ENCODE results near the gene CEP78. TPM values are rescaled to one million over a fixed set of nuclear protein-coding genes. Genes with fewer than 3 reads are reported as not detected.

The CEP78 gene
- total RNA-seq, 2 donors from 2014 or later, result 52.8 to 71.6 TPM

- Mint-ChIP-seq H3K27ac (no peak overlapping the region), H3K27me3 (ENCODE audit: insufficient read depth) (no peaks in the 10 kb centered on the region), H3K9me3 (no peaks in the 10 kb centered on the region), H3K36me3 (ENCODE audit: low read depth) (peaks cover 68% of the 10 kb centered on the region), H3K4me1 (no peaks in the 10 kb centered on the region), H3K4me3 (no peak overlapping the region)
- H3K9ac ChIP-seq (ENCODE audit: extremely low read depth, low read length, poor library complexity, severe bottlenecking), result no peak overlapping the region
- no peak for DNase-seq
- no peaks in the 10 kb centered on the region for H3K4me1 ChIP-seq (ENCODE audit: control insufficient read depth, insufficient read depth, low read length)
- no peaks in the 10 kb centered on the region for H3K9me3 ChIP-seq (ENCODE audit: control insufficient read depth, low read length)
- H3K36me3 ChIP-seq (ENCODE audit: control insufficient read depth, insufficient read depth, low read length), result peaks cover 54% of the 10 kb centered on the region
- no peak overlapping the region for H3K4me3 ChIP-seq (ENCODE audit: low read length)
- no peak for TF ChIP-seq CTCF (conservative IDR thresholded peaks at IDR 0.05)
- no peaks in the 10 kb centered on the region for H3K27me3 ChIP-seq (ENCODE audit: control insufficient read depth, insufficient read depth, low read length, poor library complexity, severe bottlenecking)
- WGBS, 2 experiments (ENCODE audit: insufficient coverage in 1 of 2, insufficient read length in 1 of 2), result 98% methylated on average over 5 of the region's 6 CpGs; no CpG with 5 or more reads in 1 of the 2 experiments
- no peak overlapping the region for H3K27ac ChIP-seq (ENCODE audit: low read depth, low read length)
These were observed 73.2 kb downstream of the CEP78 start for GRCh38 chr9:78309066-78309465.

DNA sequence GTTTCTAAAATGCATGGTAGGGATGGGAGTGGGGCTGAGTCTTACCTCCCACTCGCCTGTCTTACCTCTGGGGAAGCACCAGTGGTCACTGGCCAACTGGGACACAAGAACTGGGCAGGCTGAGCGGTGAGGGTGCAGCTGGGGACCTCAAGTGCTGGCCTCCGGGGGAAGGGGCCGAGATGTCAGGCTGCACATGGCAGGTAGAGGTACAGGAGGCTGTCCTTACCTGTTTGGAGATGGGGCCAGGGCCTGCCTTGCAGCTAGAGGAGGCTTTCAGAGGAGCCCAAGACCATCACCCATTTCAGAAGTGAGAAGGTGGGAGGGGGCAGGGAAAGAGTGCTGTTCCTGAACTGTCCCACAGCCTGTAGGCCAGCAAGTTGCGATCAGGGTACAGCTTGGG lies 75.2 kb downstream of the CEP78 start:
- no peak overlapping the region for H3K27ac Mint-ChIP-seq
- H3K4me1 Mint-ChIP-seq, result peaks cover 2% of the 10 kb centered on the region
- no peak overlapping the region for H3K4me3 ChIP-seq (ENCODE audit: low read length)
- peaks cover 39% of the 10 kb centered on the region for H3K36me3 ChIP-seq (ENCODE audit: control insufficient read depth, insufficient read depth, low read length)
- H3K36me3 Mint-ChIP-seq (ENCODE audit: low read depth), result peaks cover 62% of the 10 kb centered on the region
- H3K27me3 ChIP-seq (ENCODE audit: control insufficient read depth, insufficient read depth, low read length, poor library complexity, severe bottlenecking), result no peaks in the 10 kb centered on the region
- no peaks in the 10 kb centered on the region for H3K4me1 ChIP-seq (ENCODE audit: control insufficient read depth, insufficient read depth, low read length)
- no peak overlapping the region for H3K27ac ChIP-seq (ENCODE audit: low read depth, low read length)
- DNase-seq, result no peak
- no peak for TF ChIP-seq CTCF (conservative IDR thresholded peaks at IDR 0.05)
- no peaks in the 10 kb centered on the region for H3K9me3 ChIP-seq (ENCODE audit: control insufficient read depth, low read length)
- H3K4me3 Mint-ChIP-seq, result no peak overlapping the region
- 90 to 91% methylated on average over 3 to 5 of the region's 5 CpGs for WGBS, 2 experiments (ENCODE audit: insufficient coverage in 1 of 2, insufficient read length in 1 of 2)
- H3K9ac ChIP-seq (ENCODE audit: extremely low read depth, low read length, poor library complexity, severe bottlenecking), result no peak overlapping the region
- no peaks in the 10 kb centered on the region for H3K27me3 Mint-ChIP-seq (ENCODE audit: insufficient read depth)
- no peaks in the 10 kb centered on the region for H3K9me3 Mint-ChIP-seq

- WGBS, 2 experiments (ENCODE audit: insufficient coverage in 1 of 2, insufficient read length in 1 of 2), result 90 to 99% methylated on average over 7 to 9 of the region's 9 CpGs
- DNase-seq, result no peak
- H3K9ac ChIP-seq (ENCODE audit: extremely low read depth, low read length, poor library complexity, severe bottlenecking), result no peak overlapping the region
- Mint-ChIP-seq H3K9me3 (no peaks in the 10 kb centered on the region), H3K27ac (no peak overlapping the region), H3K4me3 (no peak overlapping the region), H3K36me3 (ENCODE audit: low read depth) (peaks cover 62% of the 10 kb centered on the region), H3K4me1 (peaks cover 9% of the 10 kb centered on the region), H3K27me3 (ENCODE audit: insufficient read depth) (no peaks in the 10 kb centered on the region)
- H3K36me3 ChIP-seq (ENCODE audit: control insufficient read depth, insufficient read depth, low read length), result peaks cover 35% of the 10 kb centered on the region
- H3K27ac ChIP-seq (ENCODE audit: low read depth, low read length), result no peak overlapping the region
- H3K4me3 ChIP-seq (ENCODE audit: low read length), result no peak overlapping the region
- H3K9me3 ChIP-seq (ENCODE audit: control insufficient read depth, low read length), result no peaks in the 10 kb centered on the region
- no peaks in the 10 kb centered on the region for H3K27me3 ChIP-seq (ENCODE audit: control insufficient read depth, insufficient read depth, low read length, poor library complexity, severe bottlenecking)
- TF ChIP-seq CTCF (conservative IDR thresholded peaks at IDR 0.05), result no peak
- no peaks in the 10 kb centered on the region for H3K4me1 ChIP-seq (ENCODE audit: control insufficient read depth, insufficient read depth, low read length)
These were observed 76.1 kb downstream of the CEP78 start for GRCh38 chr9:78311886-78312524.
